ENCODE data around the gene AQP6.

The AQP6 gene

GRCh38 chr12:50003595-50003994 lies 30.8 kb downstream of the AQP6 start:
- Histone ChIP-seq H3K36me3 (ENCODE audit: insufficient read depth, low read length) (peaks cover 95% of the 10 kb centered on the region), H3K79me2 (ENCODE audit: insufficient read depth, low read length) (peaks cover 39% of the 10 kb centered on the region), H3K27ac (ENCODE audit: low read length) (no peak overlapping the region), H3K9ac (ENCODE audit: low read depth, low read length) (no peak overlapping the region), H4K20me1 (ENCODE audit: insufficient read depth, low read length) (peaks cover 15% of the 10 kb centered on the region; the same call in 1 of the 2 replicates), H3K4me3 (ENCODE audit: low read depth in 1 of 2, low read length in 2 of 2) (no peak overlapping the region), H3K27me3 (ENCODE audit: insufficient read depth, low read length, poor library complexity) (no peaks in the 10 kb centered on the region), H2AFZ (ENCODE audit: low read depth, low read length) (no peak overlapping the region), H3K4me2 (ENCODE audit: insufficient read depth, low read length) (no peak overlapping the region), H3K9me3 (ENCODE audit: insufficient read depth, low read length, severe bottlenecking) (no peaks in the 10 kb centered on the region), H3K4me1 (ENCODE audit: insufficient read depth, low read length) (no peaks in the 10 kb centered on the region)
- ATAC-seq (ENCODE audit: insufficient read depth, low read depth) (no peak), DNase-seq (no peak)
- TF ChIP-seq, protein P1, sequence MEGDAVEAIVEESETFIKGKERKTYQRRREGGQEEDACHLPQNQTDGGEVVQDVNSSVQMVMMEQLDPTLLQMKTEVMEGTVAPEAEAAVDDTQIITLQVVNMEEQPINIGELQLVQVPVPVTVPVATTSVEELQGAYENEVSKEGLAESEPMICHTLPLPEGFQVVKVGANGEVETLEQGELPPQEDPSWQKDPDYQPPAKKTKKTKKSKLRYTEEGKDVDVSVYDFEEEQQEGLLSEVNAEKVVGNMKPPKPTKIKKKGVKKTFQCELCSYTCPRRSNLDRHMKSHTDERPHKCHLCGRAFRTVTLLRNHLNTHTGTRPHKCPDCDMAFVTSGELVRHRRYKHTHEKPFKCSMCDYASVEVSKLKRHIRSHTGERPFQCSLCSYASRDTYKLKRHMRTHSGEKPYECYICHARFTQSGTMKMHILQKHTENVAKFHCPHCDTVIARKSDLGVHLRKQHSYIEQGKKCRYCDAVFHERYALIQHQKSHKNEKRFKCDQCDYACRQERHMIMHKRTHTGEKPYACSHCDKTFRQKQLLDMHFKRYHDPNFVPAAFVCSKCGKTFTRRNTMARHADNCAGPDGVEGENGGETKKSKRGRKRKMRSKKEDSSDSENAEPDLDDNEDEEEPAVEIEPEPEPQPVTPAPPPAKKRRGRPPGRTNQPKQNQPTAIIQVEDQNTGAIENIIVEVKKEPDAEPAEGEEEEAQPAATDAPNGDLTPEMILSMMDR (IDR thresholded peaks at IDR 0.05; ENCODE audit: borderline replicate concordance, extremely low read depth, low read length, poor library complexity, severe bottlenecking) = no peak
- TF ChIP-seq EZH2 (IDR thresholded peaks at IDR 0.05; ENCODE audit: borderline replicate concordance, low read depth, low read length, severe bottlenecking) = no peak

DNA sequence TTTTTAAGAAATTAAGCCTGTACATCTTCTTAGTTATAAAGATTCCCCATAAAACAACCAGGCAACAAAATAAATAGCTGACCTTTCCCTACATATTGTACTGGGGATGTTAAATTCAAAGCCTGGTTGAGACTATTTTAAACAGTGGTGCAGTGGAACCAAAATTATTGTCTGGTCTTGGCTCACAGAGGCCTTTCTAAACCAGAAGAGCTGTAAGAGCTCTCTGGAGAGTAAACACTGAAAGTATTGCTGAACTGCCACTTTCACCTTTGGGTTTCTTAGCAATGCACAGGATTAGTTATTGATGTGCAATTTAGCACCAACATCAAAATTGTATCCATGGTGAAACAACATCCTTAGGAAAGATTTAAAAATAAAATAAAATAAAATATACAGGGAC lies 31.9 kb downstream of the AQP6 start:
- H2AFZ ChIP-seq (ENCODE audit: low read depth, low read length) = no peak overlapping the region
- no peak overlapping the region for H3K9ac ChIP-seq (ENCODE audit: low read depth, low read length)
- peaks cover 18% of the 10 kb centered on the region; the same call in 1 of the 2 replicates for H4K20me1 ChIP-seq (ENCODE audit: insufficient read depth, low read length)
- peaks cover 49% of the 10 kb centered on the region for H3K79me2 ChIP-seq (ENCODE audit: insufficient read depth, low read length)
- H3K4me3 ChIP-seq (ENCODE audit: low read depth in 1 of 2, low read length in 2 of 2) = no peak overlapping the region
- no peaks in the 10 kb centered on the region for H3K9me3 ChIP-seq (ENCODE audit: insufficient read depth, low read length, severe bottlenecking)
- no peak overlapping the region for H3K27ac ChIP-seq (ENCODE audit: low read length)
- DNase-seq = no peak
- no peak for ATAC-seq (ENCODE audit: insufficient read depth, low read depth)
- H3K4me2 ChIP-seq (ENCODE audit: insufficient read depth, low read length) = no peak overlapping the region
- H3K36me3 ChIP-seq (ENCODE audit: insufficient read depth, low read length) = peaks cover 94% of the 10 kb centered on the region
- H3K4me1 ChIP-seq (ENCODE audit: insufficient read depth, low read length) = no peaks in the 10 kb centered on the region
- no peak for TF ChIP-seq EZH2 (IDR thresholded peaks at IDR 0.05; ENCODE audit: borderline replicate concordance, low read depth, low read length, severe bottlenecking)
- TF ChIP-seq, protein P1 (IDR thresholded peaks at IDR 0.05; ENCODE audit: borderline replicate concordance, extremely low read depth, low read length, poor library complexity, severe bottlenecking) = no peak
- no peaks in the 10 kb centered on the region for H3K27me3 ChIP-seq (ENCODE audit: insufficient read depth, low read length, poor library complexity)

- H2AFZ ChIP-seq (ENCODE audit: low read depth, low read length) = no peak overlapping the region
- no peak overlapping the region for H3K27ac ChIP-seq (ENCODE audit: low read length)
- H3K9me3 ChIP-seq (ENCODE audit: insufficient read depth, low read length, severe bottlenecking) = no peaks in the 10 kb centered on the region
- no peak overlapping the region for H3K4me3 ChIP-seq (ENCODE audit: low read depth in 1 of 2, low read length in 2 of 2)
- no peaks in the 10 kb centered on the region for H3K4me1 ChIP-seq (ENCODE audit: insufficient read depth, low read length)
- DNase-seq (no peak), ATAC-seq (ENCODE audit: insufficient read depth, low read depth) (no peak)
- H3K9ac ChIP-seq (ENCODE audit: low read depth, low read length) = no peak overlapping the region
- no peak overlapping the region for H3K4me2 ChIP-seq (ENCODE audit: insufficient read depth, low read length)
- TF ChIP-seq EZH2 (IDR thresholded peaks at IDR 0.05; ENCODE audit: borderline replicate concordance, low read depth, low read length, severe bottlenecking) = no peak
- TF ChIP-seq, protein P1 (IDR thresholded peaks at IDR 0.05; ENCODE audit: borderline replicate concordance, extremely low read depth, low read length, poor library complexity, severe bottlenecking) = no peak
- H4K20me1 ChIP-seq (ENCODE audit: insufficient read depth, low read length) = peaks cover 18% of the 10 kb centered on the region; the same call in 1 of the 2 replicates
- no peaks in the 10 kb centered on the region for H3K27me3 ChIP-seq (ENCODE audit: insufficient read depth, low read length, poor library complexity)
- H3K79me2 ChIP-seq (ENCODE audit: insufficient read depth, low read length) = peaks cover 54% of the 10 kb centered on the region
- peaks cover 95% of the 10 kb centered on the region for H3K36me3 ChIP-seq (ENCODE audit: insufficient read depth, low read length)
Measured at GRCh38 chr12:50005175-50005574, 32.4 kb downstream of the AQP6 start.

DNA sequence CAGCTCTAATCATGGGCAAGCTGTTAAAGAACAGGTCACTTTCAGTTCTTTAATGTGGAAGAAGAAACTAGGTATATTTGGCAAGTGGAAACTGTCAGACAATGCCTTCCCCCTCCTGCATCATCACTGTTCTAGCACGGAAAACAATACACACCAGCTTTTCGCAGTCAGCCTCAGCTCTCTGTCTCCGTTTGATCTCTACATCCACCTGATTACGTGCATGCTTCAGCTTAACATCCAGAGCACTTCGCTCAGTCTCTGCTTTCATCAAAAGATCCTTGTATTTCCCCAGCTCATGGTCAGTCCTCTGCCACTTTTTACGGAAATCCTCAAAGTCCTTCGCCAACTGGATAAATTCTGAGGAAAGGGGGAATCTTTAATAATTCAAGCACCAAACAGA lies 33.5 kb downstream of the AQP6 start:
- H3K4me3 ChIP-seq (ENCODE audit: low read depth in 1 of 2, low read length in 2 of 2) = no peak overlapping the region
- DNase-seq (no peak), ATAC-seq (ENCODE audit: insufficient read depth, low read depth) (no peak)
- peaks cover 64% of the 10 kb centered on the region for H3K79me2 ChIP-seq (ENCODE audit: insufficient read depth, low read length)
- H3K4me1 ChIP-seq (ENCODE audit: insufficient read depth, low read length) = no peaks in the 10 kb centered on the region
- no peak overlapping the region for H3K9ac ChIP-seq (ENCODE audit: low read depth, low read length)
- no peak overlapping the region for H3K4me2 ChIP-seq (ENCODE audit: insufficient read depth, low read length)
- H4K20me1 ChIP-seq (ENCODE audit: insufficient read depth, low read length) = peaks cover 18% of the 10 kb centered on the region; the same call in 1 of the 2 replicates
- TF ChIP-seq, protein P1 (IDR thresholded peaks at IDR 0.05; ENCODE audit: borderline replicate concordance, extremely low read depth, low read length, poor library complexity, severe bottlenecking) = no peak
- TF ChIP-seq EZH2 (IDR thresholded peaks at IDR 0.05; ENCODE audit: borderline replicate concordance, low read depth, low read length, severe bottlenecking) = no peak
- no peaks in the 10 kb centered on the region for H3K9me3 ChIP-seq (ENCODE audit: insufficient read depth, low read length, severe bottlenecking)
- no peaks in the 10 kb centered on the region for H3K27me3 ChIP-seq (ENCODE audit: insufficient read depth, low read length, poor library complexity)
- no peak overlapping the region for H2AFZ ChIP-seq (ENCODE audit: low read depth, low read length)
- H3K36me3 ChIP-seq (ENCODE audit: insufficient read depth, low read length) = peaks cover 95% of the 10 kb centered on the region
- H3K27ac ChIP-seq (ENCODE audit: low read length) = no peak overlapping the region
